Tibial artery (tissue), 4 donors: Measurements from ENCODE around the gene OTOG.

ENCODE experiments used
- DNase-seq, 2 donors: peaks; one replicate each; pipeline ENCODE4 v3.0.0-alpha.2; 2019
- H3K27ac ChIP-seq, 2 donors: fragments of 200-600 bp; sonication (generic) in 1 of 2; 1 replicate in 1 of 2; 2 replicates in 1 of 2; pipeline ENCODE4 v1.5.1; 2018 to 2019; ENCODE audit warnings: mild to moderate bottlenecking in 1 of 2
- H3K27me3 ChIP-seq, 2 donors: fragments of 200-600 bp; sonication (generic) in 1 of 2; one replicate each; pipeline versions ENCODE4 v1.5.1 to v1.6.0; 2016 to 2019
- H3K36me3 ChIP-seq, 3 donors: fragments of 200-600 bp; sonication (generic) in 2 of 3; one replicate each; pipeline ENCODE4 v1.5.1; 2016 to 2019; ENCODE audit warnings: mild to moderate bottlenecking in 2 of 3
- H3K4me1 ChIP-seq, 4 donors: fragments of 200-600 bp; sonication (generic) in 2 of 4; 1 replicate in 3 of 4; 2 replicates in 1 of 4; pipeline ENCODE4 v1.5.1; 2016 to 2019
- H3K4me3 ChIP-seq, 2 donors: fragments of 200-600 bp; sonication (generic) in 1 of 2; 1 replicate in 1 of 2; 2 replicates in 1 of 2; pipeline ENCODE4 v1.5.1; 2018 to 2019; ENCODE audit warnings: mild to moderate bottlenecking in 2 of 2
- H3K9me3 ChIP-seq, 3 donors: fragments of 200-600 bp; sonication (generic) in 1 of 3; one replicate each; pipeline ENCODE4 v1.5.1; 2016 to 2019
- intact Hi-C: fragments of 100-400 bp; cut with DNase I; formaldehyde crosslinking; loops from one replicate; pipeline ENCODE4 v1.15.0; 2023; ENCODE audit warnings: low total_unique reads
- TF ChIP-seq, protein P1 (sequence below), 2 experiments: fragments of 200-600 bp in 1 of 2; fragments of 450-650 bp in 1 of 2; IDR thresholded peaks; one replicate each; pipeline ENCODE4 v1.5.1; 2017 to 2019; ENCODE audit warnings: antibody characterized with exemption in 2 of 2, mild to moderate bottlenecking in 1 of 2, moderate library complexity in 1 of 2

The OTOG gene

DNA sequence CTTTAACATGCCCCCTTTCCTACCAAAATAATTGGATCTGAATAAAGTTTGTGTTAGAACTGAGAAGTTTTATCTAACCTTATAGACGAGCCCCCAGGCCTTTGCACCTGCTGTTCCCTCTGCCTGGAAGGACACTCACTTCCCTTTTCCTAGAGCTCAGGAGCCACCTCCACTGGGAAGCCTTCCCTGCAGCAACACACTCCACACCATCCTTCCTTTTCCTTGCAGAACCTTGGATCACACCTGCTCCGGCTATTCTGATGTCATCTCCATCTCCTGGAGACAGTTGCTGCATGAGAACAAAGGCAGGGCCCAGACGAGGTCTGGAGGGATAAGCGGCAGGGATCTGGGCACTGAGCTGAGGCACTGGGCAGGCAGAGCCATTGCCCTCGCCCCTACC is 149.7 kb downstream of the OTOG start:
- H3K4me3 ChIP-seq = no peak overlapping the region
- H3K4me1 ChIP-seq = no peaks in the 10 kb centered on the region
- no peaks in the 10 kb centered on the region for H3K9me3 ChIP-seq
- TF ChIP-seq, protein P1, sequence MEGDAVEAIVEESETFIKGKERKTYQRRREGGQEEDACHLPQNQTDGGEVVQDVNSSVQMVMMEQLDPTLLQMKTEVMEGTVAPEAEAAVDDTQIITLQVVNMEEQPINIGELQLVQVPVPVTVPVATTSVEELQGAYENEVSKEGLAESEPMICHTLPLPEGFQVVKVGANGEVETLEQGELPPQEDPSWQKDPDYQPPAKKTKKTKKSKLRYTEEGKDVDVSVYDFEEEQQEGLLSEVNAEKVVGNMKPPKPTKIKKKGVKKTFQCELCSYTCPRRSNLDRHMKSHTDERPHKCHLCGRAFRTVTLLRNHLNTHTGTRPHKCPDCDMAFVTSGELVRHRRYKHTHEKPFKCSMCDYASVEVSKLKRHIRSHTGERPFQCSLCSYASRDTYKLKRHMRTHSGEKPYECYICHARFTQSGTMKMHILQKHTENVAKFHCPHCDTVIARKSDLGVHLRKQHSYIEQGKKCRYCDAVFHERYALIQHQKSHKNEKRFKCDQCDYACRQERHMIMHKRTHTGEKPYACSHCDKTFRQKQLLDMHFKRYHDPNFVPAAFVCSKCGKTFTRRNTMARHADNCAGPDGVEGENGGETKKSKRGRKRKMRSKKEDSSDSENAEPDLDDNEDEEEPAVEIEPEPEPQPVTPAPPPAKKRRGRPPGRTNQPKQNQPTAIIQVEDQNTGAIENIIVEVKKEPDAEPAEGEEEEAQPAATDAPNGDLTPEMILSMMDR (IDR thresholded peaks at IDR 0.05) = no peak
- intact Hi-C loops = no loop called here
- H3K27ac ChIP-seq = no peak overlapping the region
- DNase-seq = no peak
- peaks cover 0 to 25% of the 10 kb centered on the region in 2 donors for H3K27me3 ChIP-seq
- H3K36me3 ChIP-seq = no peaks in the 10 kb centered on the region
